ENCODE measurements around the gene TMEM115. TPM values are rescaled to one million over a fixed set of nuclear protein-coding genes. Genes with fewer than 3 reads are reported as not detected.

TMEM115 gene
- total and polyA plus RNA-seq, 2 of the 13 experiments (the other 11 are each of a cell fraction or from before 2014, with no cell fraction given), result 22.1 to 30.7 TPM

GRCh38 chr3:50322386-50323091, 36.8 kb downstream of the TMEM115 start, which contains the start of gene HYAL2 (continued):
- TF ChIP-seq SNAPC4 (CRISPR knock-in tag; IDR thresholded peaks at IDR 0.05) (peak; percentile 32; the same call in 1 of the 2 replicates), CENPBD1 (CRISPR knock-in tag; IDR thresholded peaks at IDR 0.05; ENCODE audit: borderline replicate concordance, low read depth) (no peak), ZBTB25 (CRISPR knock-in tag; IDR thresholded peaks at IDR 0.05) (no peak), ZNF646 (CRISPR knock-in tag; IDR thresholded peaks at IDR 0.05) (no peak), PAXIP1 (CRISPR knock-in tag; conservative IDR thresholded peaks at IDR 0.05) (peak; percentile 42; the same call in 1 of the 2 replicates), ETV5 (CRISPR knock-in tag; IDR thresholded peaks at IDR 0.05; ENCODE audit: borderline replicate concordance) (peak; percentile 48; the same call in 1 of the 2 replicates), ZNF746 (CRISPR knock-in tag; IDR thresholded peaks at IDR 0.05) (peak; percentile 79), ZNF33A (CRISPR knock-in tag; IDR thresholded peaks at IDR 0.05; ENCODE audit: borderline replicate concordance) (no peak), ZNF598 (CRISPR knock-in tag; IDR thresholded peaks at IDR 0.05; ENCODE audit: borderline replicate concordance) (0 out of 2 replicates have a peak, but pooled peaks have one; percentile 13), ZNF383 (CRISPR knock-in tag; IDR thresholded peaks at IDR 0.05; ENCODE audit: borderline replicate concordance) (0 out of 2 replicates have a peak, but pooled peaks have one; percentile 77)

All from HepG2 (cell line).